HUES48 (cell line): ENCODE data around the gene DSCAM.

Source experiments
- H3K27ac ChIP-seq: one replicate; pipeline ENCODE4 v1.7.0; 2013; ENCODE audit warnings: low read depth, low read length, inconsistent platforms
- H3K27me3 ChIP-seq: 2 replicates; pipeline ENCODE4 v1.6.1; 2013; ENCODE audit warnings: mild to moderate bottlenecking, low read length; ENCODE audit not compliant: control insufficient read depth, insufficient read depth
- H3K36me3 ChIP-seq: 2 replicates; pipeline ENCODE4 v1.6.1; 2013; ENCODE audit warnings: low read length; ENCODE audit not compliant: control insufficient read depth, insufficient read depth
- H3K4me1 ChIP-seq: 2 replicates; pipeline ENCODE4 v1.6.1; 2013; ENCODE audit warnings: mild to moderate bottlenecking, low read length; ENCODE audit not compliant: control insufficient read depth, insufficient read depth
- H3K4me3 ChIP-seq: 2 replicates; pipeline ENCODE4 v1.5.1; 2013; ENCODE audit warnings: mild to moderate bottlenecking, low read depth, low read length
- H3K9ac ChIP-seq: 2 replicates; pipeline ENCODE4 v1.6.1; 2013; ENCODE audit warnings: mild to moderate bottlenecking, low read depth, low read length, moderate library complexity
- H3K9me3 ChIP-seq: 2 replicates; pipeline ENCODE4 v1.6.1; 2013; ENCODE audit warnings: low read length; ENCODE audit not compliant: control insufficient read depth, insufficient read depth

DSCAM gene

DNA sequence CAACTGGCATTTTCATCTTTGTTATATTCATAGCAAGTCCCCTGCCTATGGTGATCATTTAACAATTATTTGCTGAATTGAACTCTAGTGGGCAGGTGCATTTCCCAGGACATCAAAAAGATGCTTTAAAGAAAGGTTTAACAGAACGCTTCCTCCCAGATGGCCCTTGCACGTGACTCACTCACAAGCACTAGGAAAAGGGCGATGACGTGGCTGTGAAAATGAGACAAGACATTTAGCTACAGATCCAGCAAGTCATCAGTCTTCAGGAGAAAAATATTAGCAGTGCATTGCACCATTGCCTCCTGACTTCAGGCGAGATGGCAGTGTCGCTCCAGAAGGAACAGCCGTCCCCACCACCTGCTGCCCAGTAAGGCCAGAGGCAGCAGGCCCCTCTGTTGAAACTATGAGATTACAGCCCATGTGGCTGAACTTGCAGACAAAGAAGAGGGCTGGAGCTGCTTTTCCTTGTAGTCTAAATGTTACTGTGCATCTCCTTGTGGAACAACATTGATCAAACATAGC lies 37.2 kb downstream of the DSCAM start:
- H3K9ac ChIP-seq: no peak overlapping the region
- H3K36me3 ChIP-seq: no peaks in the 10 kb centered on the region
- no peak overlapping the region for H3K27ac ChIP-seq
- H3K9me3 ChIP-seq: no peaks in the 10 kb centered on the region
- H3K27me3 ChIP-seq: no peaks in the 10 kb centered on the region
- no peak overlapping the region for H3K4me3 ChIP-seq
- no peaks in the 10 kb centered on the region for H3K4me1 ChIP-seq

DNA sequence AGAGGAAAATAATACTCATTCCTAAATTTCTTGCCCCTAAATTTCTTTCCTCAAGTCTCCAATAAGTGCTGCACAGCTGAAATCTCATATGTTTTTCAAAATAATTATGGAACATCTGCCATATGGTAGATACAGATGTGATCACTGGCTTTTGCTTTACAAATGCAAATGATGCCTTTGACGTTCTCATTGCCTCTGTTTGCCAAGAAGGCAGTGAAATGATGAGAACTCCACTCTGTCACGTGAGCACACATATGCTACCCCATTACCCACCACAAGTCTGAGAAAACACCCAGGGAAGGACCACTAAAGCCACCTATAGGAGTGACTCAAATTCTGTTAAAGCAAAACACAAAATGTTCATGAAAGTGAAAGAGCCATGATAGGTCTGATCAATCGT lies 43.9 kb downstream of the DSCAM start:
- no peaks in the 10 kb centered on the region for H3K27me3 ChIP-seq
- no peaks in the 10 kb centered on the region for H3K36me3 ChIP-seq
- H3K9ac ChIP-seq: no peak overlapping the region
- H3K9me3 ChIP-seq: peaks cover 32% of the 10 kb centered on the region
- no peak overlapping the region for H3K27ac ChIP-seq
- no peak overlapping the region for H3K4me3 ChIP-seq
- no peaks in the 10 kb centered on the region for H3K4me1 ChIP-seq

DNA sequence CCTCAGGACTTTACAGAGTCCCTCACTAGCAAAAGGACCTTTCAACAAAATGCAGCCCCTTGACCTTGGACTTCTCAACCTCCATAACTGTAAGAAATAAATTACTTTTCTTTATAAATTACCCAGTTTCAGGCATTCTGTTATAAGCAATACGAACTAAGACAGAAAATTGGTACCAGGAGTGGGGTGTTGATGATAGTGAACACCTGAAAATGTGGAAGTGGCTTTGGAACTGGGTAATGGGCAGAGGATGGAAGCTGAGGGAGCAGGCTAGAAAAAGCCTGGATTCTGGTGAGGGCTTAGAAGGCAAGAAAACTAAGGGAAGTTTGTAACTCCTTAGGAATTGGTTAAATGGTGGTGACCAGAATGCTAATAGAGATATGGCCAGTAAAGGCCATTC lies 46.8 kb downstream of the DSCAM start:
- Histone ChIP-seq H3K9me3 (peaks cover 33% of the 10 kb centered on the region), H3K9ac (no peak overlapping the region), H3K27me3 (no peaks in the 10 kb centered on the region), H3K4me1 (no peaks in the 10 kb centered on the region), H3K36me3 (no peaks in the 10 kb centered on the region), H3K27ac (no peak overlapping the region), H3K4me3 (no peak overlapping the region)

DNA sequence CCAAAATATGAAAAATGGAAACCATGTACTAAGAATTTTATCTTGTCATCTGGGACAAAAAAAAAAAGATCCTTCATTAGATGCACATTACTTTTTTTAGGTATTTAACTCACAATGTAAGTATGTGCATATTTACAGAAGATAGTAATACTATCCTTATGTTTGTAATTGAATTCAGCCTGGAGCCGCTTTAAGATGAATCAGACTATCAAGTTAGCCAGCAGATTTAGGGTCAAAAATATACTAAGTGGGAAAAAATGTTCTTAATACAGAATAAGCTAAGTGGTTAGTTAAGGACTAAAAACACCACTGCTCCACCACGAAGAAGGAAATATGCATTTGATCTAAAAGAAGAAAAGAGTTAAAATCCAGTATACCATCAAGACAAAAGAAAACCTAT lies 49.1 kb downstream of the DSCAM start:
- Histone ChIP-seq H3K27me3 (no peaks in the 10 kb centered on the region), H3K27ac (no peak overlapping the region), H3K9ac (no peak overlapping the region), H3K36me3 (no peaks in the 10 kb centered on the region), H3K4me3 (no peak overlapping the region), H3K4me1 (no peaks in the 10 kb centered on the region), H3K9me3 (peaks cover 33% of the 10 kb centered on the region)

DNA sequence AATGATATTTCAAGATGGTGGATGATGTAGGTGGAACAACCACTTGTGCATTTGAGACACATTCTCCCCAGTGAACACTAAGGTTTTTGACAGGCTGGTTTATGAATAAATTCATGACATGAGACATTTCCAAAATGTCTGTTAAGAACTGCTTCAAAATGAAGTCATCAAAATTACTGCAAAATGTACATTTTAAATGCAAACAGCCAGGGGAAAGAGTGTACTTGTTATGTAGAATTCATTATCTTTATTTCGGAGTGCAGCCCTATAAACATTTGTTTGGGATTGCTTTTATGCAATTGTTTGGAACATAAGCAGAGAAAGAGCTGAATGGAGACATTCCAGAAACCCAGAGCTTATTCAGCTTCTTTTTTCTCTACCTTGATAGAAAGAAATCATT lies 49.5 kb downstream of the DSCAM start:
- no peak overlapping the region for H3K4me3 ChIP-seq
- no peak overlapping the region for H3K9ac ChIP-seq
- H3K27ac ChIP-seq: no peak overlapping the region
- peaks cover 33% of the 10 kb centered on the region for H3K9me3 ChIP-seq
- H3K36me3 ChIP-seq: no peaks in the 10 kb centered on the region
- H3K4me1 ChIP-seq: no peaks in the 10 kb centered on the region
- no peaks in the 10 kb centered on the region for H3K27me3 ChIP-seq

DNA sequence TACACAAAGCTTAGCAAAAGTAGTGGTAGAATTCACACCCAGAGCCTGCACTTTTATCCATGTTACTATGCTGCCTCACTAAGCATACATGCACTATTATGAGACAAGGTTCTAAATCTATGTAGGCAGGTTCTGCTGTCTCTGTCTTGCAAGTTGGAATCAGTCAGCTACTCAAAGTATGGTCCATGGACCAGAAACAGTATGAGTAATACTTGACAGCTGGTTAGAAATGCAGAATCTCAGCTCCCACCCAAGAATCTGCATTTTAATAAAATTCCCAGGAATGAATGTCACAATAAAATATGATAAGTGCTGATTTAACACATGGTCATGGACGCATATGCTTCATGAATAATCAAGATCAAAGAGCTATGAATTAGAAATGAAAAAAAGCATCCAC lies 50.5 kb downstream of the DSCAM start:
- Histone ChIP-seq H3K36me3 (no peaks in the 10 kb centered on the region), H3K4me1 (no peaks in the 10 kb centered on the region), H3K9me3 (peaks cover 26% of the 10 kb centered on the region)

DNA sequence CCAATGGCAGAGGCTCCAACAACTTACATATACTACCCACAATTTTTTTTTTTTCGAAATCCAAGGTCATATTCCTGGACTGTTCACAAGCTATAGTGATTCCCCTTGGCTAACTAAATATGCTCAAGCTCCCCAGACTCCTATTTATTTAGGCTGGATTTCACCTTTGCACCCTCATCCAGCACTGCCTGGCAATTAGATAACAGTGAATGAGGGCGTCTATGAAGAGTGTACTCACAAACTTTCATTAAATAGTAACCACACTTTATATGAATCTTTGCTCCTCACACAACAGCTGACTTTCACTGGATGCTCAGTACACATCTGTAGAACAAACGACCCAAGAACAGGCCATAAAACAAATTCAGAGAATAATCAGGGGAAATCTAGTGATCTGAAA lies 51.6 kb downstream of the DSCAM start:
- Histone ChIP-seq H3K27me3 (no peaks in the 10 kb centered on the region), H3K4me3 (no peak overlapping the region), H3K9me3 (peaks cover 21% of the 10 kb centered on the region), H3K27ac (no peak overlapping the region), H3K36me3 (no peaks in the 10 kb centered on the region), H3K9ac (no peak overlapping the region), H3K4me1 (no peaks in the 10 kb centered on the region)

More for the DNA sequence above, 50.5 kb downstream of the DSCAM start:
- Histone ChIP-seq H3K4me3 (no peak overlapping the region), H3K27ac (no peak overlapping the region), H3K27me3 (no peaks in the 10 kb centered on the region), H3K9ac (no peak overlapping the region)

DNA sequence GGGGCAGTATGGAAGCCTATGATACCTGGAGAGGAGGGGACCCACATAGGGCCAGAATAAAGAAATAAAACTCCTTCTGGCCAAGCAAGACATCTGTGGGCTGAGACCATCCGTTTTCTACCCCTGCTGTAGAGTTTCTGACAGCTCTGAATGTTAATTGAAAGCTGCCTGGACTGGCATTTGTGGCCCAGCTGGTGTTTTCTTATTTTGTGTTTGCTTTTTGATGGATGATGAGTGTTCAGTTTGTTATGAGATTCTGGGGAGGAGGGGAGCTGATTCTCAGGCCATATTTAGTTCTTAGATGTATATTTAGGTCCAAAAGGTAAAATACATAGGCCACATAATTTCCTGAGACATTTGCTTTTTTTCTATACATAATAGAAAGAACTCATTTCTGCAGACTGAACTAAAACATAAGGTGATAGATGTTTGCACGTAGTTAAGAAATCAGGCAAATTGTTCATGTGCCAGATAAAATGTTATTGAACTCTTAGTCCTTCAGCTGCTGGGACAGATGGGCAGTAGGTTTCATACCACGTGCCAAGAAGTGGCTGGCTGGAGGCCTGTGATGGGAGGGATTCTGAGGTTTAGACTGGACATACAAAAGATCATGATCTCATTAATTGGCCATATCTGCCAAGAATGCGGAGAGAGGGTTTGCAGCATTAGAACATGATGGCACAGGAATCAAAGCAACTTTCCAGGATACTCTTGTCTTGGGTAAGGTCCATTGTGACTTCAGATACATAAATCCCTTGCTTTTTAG lies 54.1 kb downstream of the DSCAM start:
- Histone ChIP-seq H3K27me3 (no peaks in the 10 kb centered on the region), H3K4me1 (no peaks in the 10 kb centered on the region), H3K27ac (no peak overlapping the region), H3K9me3 (no peaks in the 10 kb centered on the region), H3K4me3 (no peak overlapping the region), H3K36me3 (no peaks in the 10 kb centered on the region), H3K9ac (no peak overlapping the region)

DNA sequence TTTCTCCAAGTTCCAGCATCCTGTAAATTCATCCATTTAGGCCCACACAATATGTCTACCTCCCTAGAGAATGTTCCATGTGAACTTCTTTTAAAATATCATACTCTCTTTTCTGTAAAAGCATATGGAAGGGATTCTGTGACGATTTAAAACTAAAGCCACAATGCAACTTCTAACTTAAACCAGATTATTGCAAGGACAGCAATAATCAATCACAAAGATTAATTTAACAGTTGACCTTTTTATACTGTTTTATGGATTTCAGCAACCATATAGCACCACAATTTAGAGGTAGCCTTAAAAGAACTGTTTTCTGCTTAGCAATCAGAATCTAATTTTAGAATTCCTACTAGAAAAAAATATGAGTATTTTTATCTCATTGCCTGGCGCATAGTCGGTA lies 58.3 kb downstream of the DSCAM start:
- H3K4me3 ChIP-seq: no peak overlapping the region
- H3K36me3 ChIP-seq: no peaks in the 10 kb centered on the region
- no peaks in the 10 kb centered on the region for H3K9me3 ChIP-seq
- no peaks in the 10 kb centered on the region for H3K4me1 ChIP-seq
- H3K9ac ChIP-seq: no peak overlapping the region
- H3K27me3 ChIP-seq: no peaks in the 10 kb centered on the region
- no peak overlapping the region for H3K27ac ChIP-seq

DNA sequence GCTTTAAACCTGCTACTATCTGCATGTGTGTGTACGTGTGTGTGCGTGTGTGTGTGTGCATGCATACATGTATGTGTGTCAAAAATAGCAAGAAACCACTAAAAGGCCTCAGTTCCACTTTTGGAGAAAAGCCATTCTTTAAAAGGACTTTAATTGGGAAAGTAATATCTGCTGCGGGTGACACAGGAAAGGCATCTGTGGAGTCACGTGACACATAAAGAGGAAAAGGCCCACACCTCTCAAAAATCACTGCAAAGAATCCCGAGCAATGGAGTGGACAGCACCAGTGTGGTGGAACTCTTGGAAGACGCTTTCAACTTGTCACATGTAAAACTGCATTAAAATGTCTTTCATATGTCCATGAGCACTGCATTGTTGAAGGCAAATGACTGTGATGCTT lies 63.6 kb downstream of the DSCAM start:
- no peak overlapping the region for H3K9ac ChIP-seq
- no peaks in the 10 kb centered on the region for H3K27me3 ChIP-seq
- H3K4me3 ChIP-seq: no peak overlapping the region
- H3K4me1 ChIP-seq: peaks cover 6% of the 10 kb centered on the region; the same call in 1 of the 2 replicates
- no peaks in the 10 kb centered on the region for H3K36me3 ChIP-seq
- H3K9me3 ChIP-seq: no peaks in the 10 kb centered on the region
- H3K27ac ChIP-seq: no peak overlapping the region

DNA sequence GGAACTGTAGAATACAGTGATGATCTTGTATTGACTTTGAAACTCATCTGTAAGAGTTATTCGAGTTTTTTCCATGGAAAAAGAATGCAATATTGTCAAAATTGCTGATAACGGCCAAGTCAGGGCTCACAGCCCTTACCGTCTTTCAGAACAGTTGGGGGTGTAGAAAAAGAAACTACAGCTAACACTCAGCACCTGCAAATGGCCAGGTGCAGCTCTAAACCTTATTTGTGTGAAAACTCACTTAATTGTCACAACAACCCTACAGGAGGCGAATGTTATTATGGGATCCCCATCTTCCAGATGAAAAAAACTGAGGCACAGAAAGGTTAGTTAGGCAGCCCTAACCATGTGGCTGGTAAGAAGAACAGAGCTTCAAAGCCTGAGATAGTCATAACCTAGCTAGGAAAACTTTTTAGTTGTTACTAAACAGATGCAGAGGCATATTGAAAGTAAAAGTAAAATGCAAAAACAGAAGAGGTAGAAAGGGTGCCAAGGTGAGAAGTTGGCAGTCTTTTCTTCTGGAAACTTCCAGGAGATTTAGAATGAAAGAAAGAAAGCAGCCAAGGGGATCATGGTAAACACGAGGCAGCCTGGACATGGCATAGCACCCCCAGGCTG lies 76.4 kb downstream of the DSCAM start:
- Histone ChIP-seq H3K36me3 (no peaks in the 10 kb centered on the region), H3K27me3 (no peaks in the 10 kb centered on the region), H3K9me3 (no peaks in the 10 kb centered on the region), H3K9ac (no peak overlapping the region), H3K4me1 (0 out of 2 replicates have a peak, but pooled peaks cover 3% of the 10 kb centered on the region), H3K4me3 (no peak overlapping the region), H3K27ac (no peak overlapping the region)
